ENCODE data around the gene SH2D7.
"Not testable (repeated sequence)": the region's sequence is repeated elsewhere in the genome, so short reads cannot be mapped to it uniquely, and the experiment has no call there.

SH2D7 gene

DNA sequence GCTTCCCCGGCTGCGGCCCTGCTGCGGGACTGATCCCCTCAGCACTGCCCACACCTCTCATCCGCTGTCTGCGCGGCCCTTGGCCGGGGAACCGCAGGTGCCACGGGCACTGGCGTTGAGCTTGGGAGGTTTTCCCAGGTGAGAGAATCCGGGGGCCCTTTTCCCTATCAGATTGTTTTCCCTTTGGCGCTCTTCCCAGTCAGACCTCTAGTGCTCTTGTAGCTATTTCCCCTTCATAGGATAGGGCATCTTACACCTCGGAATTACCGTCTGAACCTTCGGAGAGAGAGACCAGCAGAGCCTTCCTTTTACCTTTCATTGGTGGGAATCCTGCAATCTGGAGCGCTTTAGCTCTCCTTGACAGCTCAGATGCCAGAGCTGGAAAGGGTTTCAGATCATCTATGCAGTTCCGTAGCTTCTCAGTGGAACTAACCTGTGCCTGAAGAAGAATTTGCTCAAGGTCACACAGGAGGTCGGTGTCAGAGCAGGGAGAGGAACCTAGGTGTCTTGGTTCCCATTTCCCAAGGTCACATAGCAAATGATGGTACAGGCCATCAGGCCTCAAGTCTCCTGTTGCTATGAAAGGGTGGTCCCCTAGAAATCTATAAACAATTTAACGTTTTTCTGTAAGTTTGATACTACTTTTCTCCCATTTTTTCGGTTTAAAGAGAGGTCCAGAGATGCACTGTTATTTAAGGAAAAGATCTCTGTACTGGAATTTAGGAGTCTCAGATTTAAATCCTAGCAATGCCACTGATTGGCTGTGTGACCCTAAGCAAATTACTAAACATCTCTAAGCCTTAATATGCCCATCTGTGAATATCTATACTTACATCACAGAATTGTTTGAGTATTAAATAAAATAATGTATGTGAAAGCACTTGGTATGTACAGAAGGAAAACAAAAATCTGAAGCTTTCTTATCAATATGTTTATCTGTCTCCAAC is 57.7 kb downstream of the SH2D7 start:
- Histone ChIP-seq H3K4me3 (ENCODE audit: low read depth in 1 of 2, low read length in 2 of 2) (peak overlapping the region; percentile 79 to 85), H3K27ac (ENCODE audit: low read length) (peak overlapping the region; percentile 41), H3K4me1 (ENCODE audit: control insufficient read depth in 1 of 2, insufficient read depth in 2 of 2, low read length in 2 of 2) (peaks cover 6 to 8% of the 10 kb centered on the region in 2 donors), H3K36me3 (ENCODE audit: control insufficient read depth in 1 of 2, insufficient read depth in 2 of 2, low read length in 2 of 2) (no peaks in the 10 kb centered on the region), H3K9me3 (ENCODE audit: control insufficient read depth in 1 of 2, low read length in 2 of 2) (no peaks in the 10 kb centered on the region), H3K27me3 (ENCODE audit: low read depth, low read length) (no peaks in the 10 kb centered on the region)

DNA sequence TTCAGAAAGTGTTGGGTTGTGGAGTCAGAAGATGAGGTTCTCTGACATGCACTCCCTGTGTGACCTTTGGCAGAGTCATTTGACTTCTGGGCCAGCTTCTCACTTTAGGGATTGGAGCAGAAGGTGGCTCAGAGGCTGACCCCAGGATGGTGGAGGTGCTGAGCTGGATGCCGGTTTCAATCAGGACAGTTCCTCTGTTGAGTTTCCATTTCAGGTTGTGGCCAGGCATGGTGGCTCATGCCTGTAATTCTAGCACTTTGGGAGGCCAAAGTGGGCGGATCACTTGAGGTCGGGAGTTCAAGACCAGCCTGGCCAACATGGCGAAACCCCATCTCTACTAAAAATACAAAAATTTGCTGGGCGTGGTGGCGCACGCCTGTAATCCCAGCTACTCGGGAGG is 58.7 kb downstream of the SH2D7 start:
- H3K27ac ChIP-seq (ENCODE audit: low read length); H3K36me3 ChIP-seq (ENCODE audit: control insufficient read depth in 1 of 2, insufficient read depth in 2 of 2, low read length in 2 of 2); H3K27me3 ChIP-seq (ENCODE audit: low read depth, low read length); H3K4me3 ChIP-seq (ENCODE audit: low read depth in 1 of 2, low read length in 2 of 2); H3K9me3 ChIP-seq (ENCODE audit: control insufficient read depth in 1 of 2, low read length in 2 of 2): not testable (repeated sequence)
- peaks cover 12 to 14% of the 10 kb centered on the region in 2 donors for H3K4me1 ChIP-seq (ENCODE audit: control insufficient read depth in 1 of 2, insufficient read depth in 2 of 2, low read length in 2 of 2)
